GM20000 (cell line): ENCODE results near the gene LRRC36.

ENCODE experiments used
- DNase-seq: peaks from one replicate; pipeline ENCODE4 v3.0.0; 2012; ENCODE audit warnings: low spot score
- CTCF ChIP-seq: IDR thresholded peaks from 2 replicates; pipeline ENCODE4 v1.5.1; 2012; ENCODE audit warnings: mild to moderate bottlenecking, control low read depth; ENCODE audit errors: extremely low read depth, missing control alignments

Gene LRRC36

GRCh38 chr16:67395458-67396158, 69.0 kb downstream of the LRRC36 start:
- TF ChIP-seq CTCF = no peak
- no peak for DNase-seq

- no peak for DNase-seq
- TF ChIP-seq CTCF = no peak
These were observed 69.8 kb downstream of the LRRC36 start for GRCh38 chr16:67396159-67397035.

- no peak for DNase-seq
These were observed 70.6 kb downstream of the LRRC36 start for GRCh38 chr16:67397036-67397801.

GRCh38 chr16:67397812-67398545, 71.4 kb downstream of the LRRC36 start:
- DNase-seq = no peak
- no peak for TF ChIP-seq CTCF

More at GRCh38 chr16:67397036-67397801, 70.6 kb downstream of the LRRC36 start:
- TF ChIP-seq CTCF = no peak

GRCh38 chr16:67398546-67399217, 72.1 kb downstream of the LRRC36 start:
- no peak for DNase-seq
- TF ChIP-seq CTCF = no peak

GRCh38 chr16:67399218-67399733, 72.7 kb downstream of the LRRC36 start:
- TF ChIP-seq CTCF = peak; percentile 91
- peak; percentile 88 for DNase-seq
